ENCODE measurements around the gene DDRGK1.
"Not testable (repeated sequence)": the region's sequence is repeated elsewhere in the genome, so short reads cannot be mapped to it uniquely, and the experiment has no call there.

DDRGK1 gene

GRCh38 chr20:3183896-3184612 is 20.4 kb downstream of the DDRGK1 start:
- no peak overlapping the region for H3K4me2 ChIP-seq (ENCODE audit: low read depth, low read length, poor library complexity, severe bottlenecking)
- H3K79me2 ChIP-seq (ENCODE audit: insufficient read depth, low read length), result no peaks in the 10 kb centered on the region
- TF ChIP-seq EZH2phosphoT487 (conservative IDR thresholded peaks at IDR 0.05; ENCODE audit: low read length), result no peak
- no peak for TF ChIP-seq CTCF (IDR thresholded peaks at IDR 0.05; ENCODE audit: insufficient read depth, low read length, poor library complexity, severe bottlenecking)
- H3K27ac ChIP-seq (ENCODE audit: low read depth, low read length), result no peak overlapping the region
- no peaks in the 10 kb centered on the region for H3K9me2 ChIP-seq (replicated peaks; ENCODE audit: insufficient read depth, low read length)
- no peaks in the 10 kb centered on the region for H3K27me3 ChIP-seq (ENCODE audit: low read length)
- no peaks in the 10 kb centered on the region for H3K9me3 ChIP-seq (ENCODE audit: insufficient read depth, low read length)
- no peaks in the 10 kb centered on the region for H4K20me1 ChIP-seq (ENCODE audit: low read depth, low read length)
- no peak overlapping the region for H3K9ac ChIP-seq (ENCODE audit: low read length)
- H3K4me3 ChIP-seq (ENCODE audit: insufficient read depth, low read length, poor library complexity, severe bottlenecking), result no peak overlapping the region
- peaks cover 3% of the 10 kb centered on the region; the same call in 1 of the 2 replicates for H3F3A ChIP-seq (ENCODE audit: insufficient read depth)
- H2AFZ ChIP-seq (ENCODE audit: low read depth, low read length, severe bottlenecking), result no peak overlapping the region
- H3K36me3 ChIP-seq (ENCODE audit: low read length), result no peaks in the 10 kb centered on the region

DNA sequence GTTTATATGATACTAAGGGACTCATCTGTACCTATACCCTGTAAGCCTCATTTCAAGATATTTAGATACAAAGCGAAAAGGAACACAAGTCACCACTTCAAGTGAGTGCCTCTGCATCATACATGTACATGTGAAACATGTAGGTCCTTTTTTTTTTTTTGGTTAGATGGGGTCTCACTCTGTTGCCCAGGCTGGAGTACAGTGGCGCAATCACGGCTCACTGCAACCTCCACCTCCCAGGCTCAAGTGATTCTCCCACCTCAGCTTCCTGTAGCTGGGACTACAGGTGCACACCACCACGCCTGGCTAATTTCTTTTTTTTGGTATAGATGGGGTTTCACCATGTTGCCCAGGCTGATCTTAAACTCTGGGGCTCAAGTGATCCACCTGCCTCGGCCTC is 22.1 kb downstream of the DDRGK1 start:
- H3K9me3 ChIP-seq (ENCODE audit: insufficient read depth, low read length); H2AFZ ChIP-seq (ENCODE audit: low read depth, low read length, severe bottlenecking); H3K9me2 ChIP-seq (replicated peaks; ENCODE audit: insufficient read depth, low read length); H3F3A ChIP-seq (ENCODE audit: insufficient read depth); H3K4me3 ChIP-seq (ENCODE audit: insufficient read depth, low read length, poor library complexity, severe bottlenecking); H3K4me2 ChIP-seq (ENCODE audit: low read depth, low read length, poor library complexity, severe bottlenecking); H3K9ac ChIP-seq (ENCODE audit: low read length); H3K27me3 ChIP-seq (ENCODE audit: low read length); H3K79me2 ChIP-seq (ENCODE audit: insufficient read depth, low read length); H4K20me1 ChIP-seq (ENCODE audit: low read depth, low read length); H3K27ac ChIP-seq (ENCODE audit: low read depth, low read length); H3K36me3 ChIP-seq (ENCODE audit: low read length): not testable (repeated sequence)

DNA sequence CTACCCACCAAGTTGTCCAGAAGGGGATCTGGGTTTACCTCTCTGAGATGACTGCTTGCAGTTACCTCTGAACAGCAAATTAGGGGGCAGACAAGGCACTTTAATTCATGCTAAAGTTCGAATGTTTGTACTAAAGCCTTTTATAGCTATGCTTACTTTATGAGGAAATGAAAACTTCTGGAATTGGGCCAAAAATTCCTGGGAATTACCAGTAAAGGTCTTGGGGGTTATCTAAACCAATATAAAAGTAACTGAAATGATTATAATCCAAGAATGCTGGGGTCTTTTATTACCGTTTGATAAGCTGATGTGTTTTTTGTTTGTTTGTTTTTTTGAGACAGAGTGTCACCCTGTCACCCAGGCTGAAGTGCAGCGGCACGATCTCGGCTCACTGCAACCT is 23.2 kb downstream of the DDRGK1 start:
- H4K20me1 ChIP-seq (ENCODE audit: low read depth, low read length), result no peaks in the 10 kb centered on the region
- H2AFZ ChIP-seq (ENCODE audit: low read depth, low read length, severe bottlenecking), result no peak overlapping the region
- no peak overlapping the region for H3K4me2 ChIP-seq (ENCODE audit: low read depth, low read length, poor library complexity, severe bottlenecking)
- no peaks in the 10 kb centered on the region for H3K9me2 ChIP-seq (replicated peaks; ENCODE audit: insufficient read depth, low read length)
- TF ChIP-seq CTCF (IDR thresholded peaks at IDR 0.05; ENCODE audit: insufficient read depth, low read length, poor library complexity, severe bottlenecking) (no peak), EZH2phosphoT487 (conservative IDR thresholded peaks at IDR 0.05; ENCODE audit: low read length) (no peak)
- no peaks in the 10 kb centered on the region for H3K27me3 ChIP-seq (ENCODE audit: low read length)
- H3K27ac ChIP-seq (ENCODE audit: low read depth, low read length), result no peak overlapping the region
- no peak overlapping the region for H3K4me3 ChIP-seq (ENCODE audit: insufficient read depth, low read length, poor library complexity, severe bottlenecking)
- no peaks in the 10 kb centered on the region for H3K36me3 ChIP-seq (ENCODE audit: low read length)
- no peaks in the 10 kb centered on the region for H3K79me2 ChIP-seq (ENCODE audit: insufficient read depth, low read length)
- H3K9me3 ChIP-seq (ENCODE audit: insufficient read depth, low read length), result no peaks in the 10 kb centered on the region
- H3F3A ChIP-seq (ENCODE audit: insufficient read depth), result no peaks in the 10 kb centered on the region
- no peak overlapping the region for H3K9ac ChIP-seq (ENCODE audit: low read length)

DNA sequence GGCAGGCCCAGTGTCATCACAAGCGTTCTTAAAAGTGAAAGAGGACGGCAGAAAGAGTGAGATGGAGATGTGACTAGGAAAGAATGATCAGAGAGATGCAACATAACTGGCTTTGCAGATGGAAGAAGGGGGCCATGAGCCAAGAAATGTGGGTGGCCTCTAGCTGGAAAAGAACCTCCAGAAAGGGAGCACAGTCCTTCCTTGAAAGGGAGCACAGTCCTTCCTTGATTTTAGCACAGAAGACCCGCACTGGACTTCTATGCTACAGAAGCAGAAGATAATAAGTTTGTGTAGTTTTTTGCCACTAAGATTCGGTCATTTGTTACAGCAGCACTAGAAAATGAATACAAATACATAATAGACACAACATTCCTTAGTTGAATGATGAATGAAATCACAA is 24.2 kb downstream of the DDRGK1 start:
- Histone ChIP-seq H4K20me1 (ENCODE audit: low read depth, low read length) (no peaks in the 10 kb centered on the region), H3K9ac (ENCODE audit: low read length) (no peak overlapping the region), H3K27ac (ENCODE audit: low read depth, low read length) (no peak overlapping the region), H3K79me2 (ENCODE audit: insufficient read depth, low read length) (no peaks in the 10 kb centered on the region), H3K4me2 (ENCODE audit: low read depth, low read length, poor library complexity, severe bottlenecking) (no peak overlapping the region), H2AFZ (ENCODE audit: low read depth, low read length, severe bottlenecking) (no peak overlapping the region), H3K9me3 (ENCODE audit: insufficient read depth, low read length) (no peaks in the 10 kb centered on the region), H3K36me3 (ENCODE audit: low read length) (no peaks in the 10 kb centered on the region), H3K9me2 (replicated peaks; ENCODE audit: insufficient read depth, low read length) (no peaks in the 10 kb centered on the region), H3K4me3 (ENCODE audit: insufficient read depth, low read length, poor library complexity, severe bottlenecking) (no peak overlapping the region), H3K27me3 (ENCODE audit: low read length) (no peaks in the 10 kb centered on the region), H3F3A (ENCODE audit: insufficient read depth) (peaks cover 4% of the 10 kb centered on the region; the same call in 1 of the 2 replicates)
- TF ChIP-seq EZH2phosphoT487 (conservative IDR thresholded peaks at IDR 0.05; ENCODE audit: low read length), result no peak
- no peak for TF ChIP-seq CTCF (IDR thresholded peaks at IDR 0.05; ENCODE audit: insufficient read depth, low read length, poor library complexity, severe bottlenecking)

Data from SU-DHL-6 (cell line).